ENCODE measurements around the gene CHAT.
"Not testable (repeated sequence)": the region's sequence is repeated elsewhere in the genome, so short reads cannot be mapped to it uniquely, and the experiment has no call there.

The CHAT gene

GRCh38 chr10:49653273-49653929 lies 39.6 kb downstream of the CHAT start:
- no peak for DNase-seq

DNA sequence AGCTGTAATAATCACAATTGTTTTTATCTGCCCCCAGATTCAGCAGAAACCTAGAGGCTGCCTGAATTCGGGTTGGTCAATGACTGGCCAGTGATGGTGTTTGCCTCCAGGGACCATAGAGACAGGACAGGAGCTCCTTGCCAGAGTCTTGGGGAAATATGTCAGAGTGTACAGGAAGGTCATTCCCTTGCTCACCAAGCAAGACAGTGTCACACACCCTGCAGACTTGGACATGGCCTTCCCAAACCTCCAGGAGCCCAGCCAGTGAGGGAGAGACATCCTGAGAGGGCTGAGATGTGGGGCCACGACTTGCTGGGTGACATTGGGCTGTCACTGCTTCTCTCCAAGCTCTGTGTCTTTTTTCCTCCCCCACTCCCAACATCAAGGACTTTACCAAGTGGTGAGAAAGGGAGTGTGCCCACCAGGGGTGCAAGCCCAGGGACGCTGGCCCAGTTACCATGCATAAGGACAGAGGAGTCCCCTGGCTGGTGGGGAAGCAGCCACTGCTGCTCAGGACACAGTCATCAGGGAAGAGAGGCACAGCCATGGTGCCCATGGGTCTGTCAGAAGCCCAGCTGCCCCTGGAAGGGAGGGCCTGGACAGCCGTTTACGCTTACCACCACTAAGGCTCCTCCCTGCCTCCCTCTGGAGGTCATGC lies 40.3 kb downstream of the CHAT start:
- no peak for DNase-seq

- DNase-seq = no peak
Measured at GRCh38 chr10:49655099-49655498, 41.3 kb downstream of the CHAT start.

GRCh38 chr10:49656845-49657493 lies 43.1 kb downstream of the CHAT start:
- DNase-seq = no peak

- DNase-seq = no peak
Measured at GRCh38 chr10:49657606-49658005, 43.8 kb downstream of the CHAT start.

DNA sequence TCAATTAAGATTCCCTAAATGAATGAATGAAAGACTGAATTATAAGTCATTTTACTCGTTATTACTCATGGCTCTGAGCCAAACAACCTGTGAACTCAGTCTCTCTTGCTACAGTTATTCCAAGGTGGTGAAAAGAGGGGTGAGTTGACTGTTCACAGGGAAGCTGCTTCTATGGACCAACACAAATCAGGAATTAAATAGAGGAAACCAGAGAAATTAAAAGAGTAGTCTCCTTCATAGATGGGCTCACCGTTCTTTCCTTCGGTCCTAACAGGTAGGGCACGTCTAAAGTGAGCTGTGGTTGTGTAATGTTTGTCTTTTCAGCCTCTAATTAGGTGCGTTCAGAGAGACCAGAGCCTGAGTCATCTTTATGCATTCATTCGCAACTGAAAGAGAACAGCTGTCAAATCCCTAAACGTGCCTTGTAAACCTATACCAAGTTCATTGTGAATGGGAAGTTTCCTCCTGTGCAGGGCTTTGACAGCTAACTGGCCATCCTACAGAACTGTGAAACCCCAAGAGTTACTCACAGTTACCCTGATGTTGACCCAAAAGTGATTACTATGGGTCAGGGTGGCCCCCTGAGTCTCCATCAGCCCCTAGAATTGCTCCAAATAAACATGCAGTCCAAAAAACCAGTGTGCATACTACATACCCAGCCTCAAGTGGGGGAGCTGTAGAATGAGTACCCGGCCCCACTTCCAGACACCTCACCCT lies 47.5 kb downstream of the CHAT start:
- DNase-seq = no peak

DNA sequence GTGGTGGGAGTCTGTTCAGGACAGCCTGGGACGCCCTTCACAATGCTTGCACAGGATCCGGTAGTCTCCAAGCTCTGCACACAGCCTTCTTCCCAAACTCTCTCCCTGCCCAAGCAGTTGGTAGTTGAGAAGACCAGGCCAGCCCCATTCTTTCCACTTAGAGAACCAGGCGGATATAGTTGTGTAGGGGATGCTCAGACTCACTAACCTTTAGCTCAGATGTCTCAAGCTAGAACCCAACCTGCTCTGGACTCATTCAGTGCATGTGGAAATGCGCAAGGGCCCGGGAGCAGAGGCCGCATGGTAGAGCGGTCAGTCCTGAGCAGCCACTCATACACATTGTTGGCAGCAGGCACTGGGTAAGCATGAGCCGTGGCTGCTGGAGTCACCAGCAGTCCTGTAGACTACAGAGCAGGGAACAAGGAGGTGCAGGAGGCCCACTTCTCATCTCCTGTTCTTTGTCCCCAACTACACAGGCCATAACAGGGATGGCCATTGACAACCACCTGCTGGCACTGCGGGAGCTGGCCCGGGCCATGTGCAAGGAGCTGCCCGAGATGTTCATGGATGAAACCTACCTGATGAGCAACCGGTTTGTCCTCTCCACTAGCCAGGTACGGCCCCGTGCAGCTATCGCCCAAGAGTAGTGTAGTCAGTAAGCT lies 48.5 kb downstream of the CHAT start:
- no peak for DNase-seq

DNA sequence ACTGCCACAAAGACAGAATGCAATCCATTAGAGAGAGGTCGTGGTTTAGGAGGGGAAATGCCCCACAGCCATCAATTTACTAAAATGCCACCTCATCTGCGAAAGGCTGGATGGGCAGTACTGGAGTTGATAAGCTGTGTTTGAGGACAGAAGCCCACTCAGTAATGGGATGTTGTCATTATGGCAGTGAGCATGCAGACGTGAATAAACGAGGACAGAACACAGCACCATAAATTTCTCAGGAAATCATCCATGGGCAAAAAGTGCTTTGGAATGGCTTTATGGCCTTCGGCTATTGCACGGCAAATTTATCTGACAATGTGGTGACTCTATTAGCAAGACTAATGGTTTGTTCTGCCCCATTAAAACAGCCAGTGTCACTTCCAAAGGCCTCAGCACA lies 49.8 kb downstream of the CHAT start:
- no peak for DNase-seq

DNA sequence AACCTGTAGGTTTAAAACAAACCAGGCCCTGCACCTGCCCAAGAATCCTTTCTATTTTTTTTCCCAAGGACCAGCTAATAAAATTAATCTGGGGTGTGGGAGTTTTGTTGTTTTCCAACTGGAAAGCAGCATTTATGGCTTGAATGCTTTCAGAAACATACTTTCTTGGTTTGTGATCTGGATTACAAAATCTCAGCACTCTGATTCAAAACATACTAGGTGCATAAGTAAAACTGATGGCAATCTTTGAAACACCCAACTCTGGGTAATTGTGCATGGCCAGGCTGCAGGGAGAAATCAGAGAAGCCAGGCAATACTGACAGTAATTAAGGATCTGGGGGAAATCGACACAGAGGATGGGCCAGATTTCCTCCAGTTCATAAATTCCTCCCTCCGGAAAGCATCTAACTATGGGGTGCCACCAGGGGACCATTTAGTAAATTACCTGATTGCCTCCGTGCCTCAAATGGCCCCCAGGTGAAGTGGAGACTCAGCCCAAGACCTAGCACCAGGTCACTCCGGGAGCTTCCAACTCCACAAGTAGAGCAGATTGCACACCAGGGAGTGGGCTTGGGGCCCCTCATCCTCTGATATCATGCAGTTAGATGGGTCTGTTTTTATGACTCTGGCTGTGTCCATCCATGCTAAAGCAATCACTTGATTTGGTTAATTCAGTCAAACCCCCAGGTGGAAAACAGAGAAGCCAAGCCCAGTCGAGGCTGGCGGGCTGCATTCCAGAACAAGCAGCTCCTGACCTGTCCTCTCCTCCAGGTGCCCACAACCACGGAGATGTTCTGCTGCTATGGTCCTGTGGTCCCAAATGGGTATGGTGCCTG lies 50.4 kb downstream of the CHAT start:
- no peak for DNase-seq

GRCh38 chr10:49664842-49665355 lies 51.1 kb downstream of the CHAT start:
- no peak for DNase-seq

- no peak for DNase-seq
Measured at GRCh38 chr10:49666054-49666615, 52.3 kb downstream of the CHAT start.

DNA sequence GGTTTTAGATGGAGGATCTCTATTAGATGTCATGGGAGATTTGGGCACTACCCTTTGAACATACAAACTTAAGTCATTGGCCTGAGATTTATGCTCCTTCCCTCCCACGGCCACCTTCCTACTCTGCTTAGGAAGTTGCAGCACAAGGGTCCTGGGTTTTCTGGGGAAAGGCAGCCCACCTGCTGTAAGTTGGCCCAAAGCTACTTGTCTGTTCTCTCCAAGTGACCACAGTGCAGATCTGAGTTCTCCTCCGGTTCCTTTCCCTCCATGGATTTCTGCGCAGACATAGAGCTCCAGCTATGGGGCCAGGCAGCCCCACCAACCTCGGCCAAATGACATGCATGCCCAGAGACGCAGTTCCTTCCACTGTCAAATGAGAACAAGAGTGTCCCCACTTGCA lies 52.8 kb downstream of the CHAT start:
- DNase-seq = no peak

- DNase-seq = no peak
Measured at GRCh38 chr10:49667991-49668390, 54.2 kb downstream of the CHAT start.

- DNase-seq = no peak
Measured at GRCh38 chr10:49668684-49669083, 54.8 kb downstream of the CHAT start.

DNA sequence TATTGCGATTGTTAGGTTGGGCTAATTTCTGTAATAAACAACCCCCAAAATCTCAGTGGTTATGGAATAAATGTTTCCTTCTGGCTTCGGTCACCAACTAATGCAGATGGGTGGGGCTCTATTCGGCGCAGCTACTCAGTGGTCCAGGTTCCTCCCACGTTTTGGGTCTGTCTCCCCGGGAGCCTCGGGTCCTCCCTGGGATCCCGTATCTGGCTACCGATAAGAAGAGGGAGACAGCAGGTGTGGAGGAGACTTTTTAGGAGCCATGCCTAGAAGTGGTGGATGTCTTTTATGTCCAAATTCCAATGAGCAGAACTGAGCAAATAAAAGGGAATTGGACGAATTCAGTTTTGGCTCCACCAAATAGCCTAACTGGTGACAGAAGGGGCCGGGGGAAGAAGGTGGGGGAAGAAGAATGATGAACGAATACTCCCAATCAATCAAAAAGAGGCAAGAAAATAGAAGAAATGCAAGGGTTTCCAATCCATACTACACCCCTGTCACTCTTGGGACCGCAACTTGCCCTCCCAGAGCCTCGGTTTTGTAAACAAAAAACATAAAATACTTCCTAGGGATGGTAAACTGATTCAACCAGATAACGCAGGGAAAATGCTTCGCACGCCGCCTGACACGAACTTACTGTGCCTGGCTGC lies 65.1 kb downstream of the CHAT start:
- DNase-seq = no peak

DNA sequence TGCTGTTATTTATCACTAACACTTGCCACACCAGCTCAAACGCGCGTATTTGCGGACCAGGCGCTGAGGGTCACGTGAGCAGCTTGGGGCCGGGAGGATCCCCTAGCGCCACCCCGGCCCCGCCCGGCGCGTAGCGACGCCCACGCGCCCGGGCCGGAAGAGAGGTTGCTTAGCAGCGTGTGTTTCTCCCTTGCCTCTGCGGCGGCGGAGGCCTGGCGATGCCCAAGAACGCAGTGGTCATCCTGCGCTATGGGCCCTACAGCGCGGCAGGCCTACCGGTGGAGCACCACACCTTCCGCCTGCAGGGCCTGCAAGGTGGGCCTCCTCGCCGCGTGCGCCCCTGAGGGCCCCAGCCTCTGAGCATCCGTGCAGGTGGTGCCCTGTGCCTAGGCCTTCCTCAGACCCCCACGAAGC lies 65.7 kb downstream of the CHAT start, which contains the start of gene C10orf53:
Gene C10orf53, plus strand, starts transcription at position 172 of the 414 bp plus-strand sequence. Its CDS starts 47 bp downstream, at position 219.
- no peak for DNase-seq

GRCh38 chr10:49682449-49682848 lies 68.6 kb downstream of the CHAT start:
- not testable (repeated sequence) for DNase-seq

- DNase-seq = no peak
Measured at GRCh38 chr10:49682879-49683278, 69.0 kb downstream of the CHAT start.

- DNase-seq = no peak
Measured at GRCh38 chr10:49686651-49687050, 72.8 kb downstream of the CHAT start.

DNA sequence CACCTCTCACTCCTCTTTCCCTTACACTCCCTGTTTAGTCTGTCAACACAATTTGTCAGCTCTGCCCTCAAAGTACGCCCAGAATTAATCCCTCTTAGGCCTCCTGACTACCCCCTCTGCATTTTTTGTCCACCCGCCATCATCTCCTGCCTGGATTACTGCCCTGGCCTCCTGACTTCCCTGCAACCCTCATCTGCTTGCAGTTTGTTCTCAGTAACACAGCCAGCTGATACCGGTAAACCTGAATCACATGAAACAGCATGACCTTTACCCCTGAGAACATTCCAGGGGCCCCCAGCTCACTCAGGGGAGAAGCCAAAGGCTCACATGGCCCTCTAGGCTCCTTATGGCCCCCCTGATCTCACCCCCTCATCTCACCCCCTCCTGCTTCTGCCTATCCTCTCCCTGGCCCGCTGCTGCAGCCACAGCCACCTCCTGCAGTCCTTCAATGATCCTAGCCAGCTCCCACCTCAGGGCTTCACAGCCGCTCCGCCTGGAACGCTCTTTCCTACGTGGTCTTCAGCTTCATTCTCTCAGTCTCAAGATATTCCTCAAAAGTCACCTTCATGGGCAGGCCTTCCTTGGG lies 74.5 kb downstream of the CHAT start:
- no peak for DNase-seq

DNA sequence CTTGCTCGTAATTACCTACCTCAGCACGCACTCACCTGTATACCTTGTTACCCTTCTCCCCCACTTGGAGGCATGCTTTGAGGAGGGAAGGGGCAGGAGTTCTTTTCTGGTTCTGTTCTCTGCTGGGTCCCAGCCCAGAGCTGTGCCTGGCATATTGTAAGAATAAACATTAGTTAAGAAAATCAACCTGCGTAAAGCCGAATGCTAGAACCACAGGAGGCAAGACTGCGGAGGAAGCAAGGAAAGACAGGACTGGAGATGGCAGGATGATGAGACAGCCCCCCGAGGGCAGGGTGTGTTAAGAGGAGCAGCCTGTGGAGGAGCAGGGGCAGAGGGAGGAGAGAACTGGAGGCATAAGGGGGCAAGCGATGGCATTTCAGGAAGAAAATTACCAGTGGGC lies 75.1 kb downstream of the CHAT start:
- no peak for DNase-seq
